Liver (tissue), 3 donors: Measurements from ENCODE around the gene KDM2B.

Source experiments
- EGR1 ChIP-seq, 2 donors: IDR thresholded peaks; 2 replicates each; pipeline ENCODE4 v1.6.1; 2016 to 2018; ENCODE audit warnings: antibody characterized with exemption in 2 of 2, low read depth in 2 of 2
- FOXA1 ChIP-seq: IDR thresholded peaks from 2 replicates; pipeline ENCODE4 v1.6.1; 2016; ENCODE audit warnings: antibody characterized with exemption
- GABPA ChIP-seq, 2 donors: IDR thresholded peaks in 1 of 2; conservative IDR thresholded peaks in 1 of 2; 2 replicates each; pipeline ENCODE4 v1.6.1; 2016; ENCODE audit warnings: antibody characterized with exemption in 2 of 2, mild to moderate bottlenecking in 1 of 2, moderate library complexity in 1 of 2
- JUND ChIP-seq, 2 donors: IDR thresholded peaks; 2 replicates each; pipeline ENCODE4 v1.6.1; 2016; ENCODE audit warnings: antibody characterized with exemption in 2 of 2
- TAF1 ChIP-seq: conservative IDR thresholded peaks from 2 replicates; pipeline ENCODE4 v1.6.1; 2016; ENCODE audit warnings: antibody characterized with exemption, mild to moderate bottlenecking
- YY1 ChIP-seq: IDR thresholded peaks from 2 replicates; pipeline ENCODE4 v1.6.1; 2016; ENCODE audit warnings: antibody characterized with exemption, mild to moderate bottlenecking
- TF ChIP-seq, protein P1 (sequence below): fragments of 150-350 bp; IDR thresholded peaks from 2 replicates; pipeline ENCODE4 v1.5.1; 2017; ENCODE audit warnings: improper control_type of control experiment, low read depth, low read length; ENCODE audit not compliant: missing input control
- TF ChIP-seq, protein P2 (sequence below): IDR thresholded peaks from 2 replicates; pipeline ENCODE4 v1.6.1; 2016; ENCODE audit warnings: antibody characterized with exemption
- donor health status: healthy.
- donor health status: healthy.

DNA sequence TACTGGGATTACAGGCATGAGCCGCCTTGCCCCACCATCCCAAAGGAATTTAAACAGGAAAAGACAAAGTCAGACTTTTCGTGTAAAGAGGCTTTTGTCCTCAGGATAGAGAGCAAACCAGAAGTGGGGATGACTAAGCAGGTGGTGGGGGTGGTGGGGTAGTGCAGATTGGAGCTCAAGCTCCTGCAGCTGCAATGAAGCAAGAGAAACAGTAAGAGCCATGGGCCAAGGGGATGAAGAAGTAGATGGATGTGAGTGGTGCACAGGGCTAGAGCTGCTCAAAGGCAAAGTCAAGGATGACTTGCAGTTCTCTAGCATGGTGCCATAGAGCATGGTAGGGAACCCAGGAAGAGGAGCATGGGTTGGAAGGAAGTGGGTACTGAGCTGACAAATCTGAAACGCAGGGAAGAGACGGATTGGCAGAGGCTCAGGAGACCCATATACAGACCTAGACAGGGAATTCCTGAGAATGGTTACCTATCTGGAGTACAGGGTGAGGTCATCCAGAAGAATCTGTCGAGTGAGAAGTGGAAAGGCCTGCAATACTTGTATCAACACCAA lies 192.3 kb downstream of the KDM2B start:
- no peak for TF ChIP-seq GABPA (IDR thresholded peaks at IDR 0.05 in 1 of 2, conservative IDR thresholded peaks at IDR 0.05 in 1 of 2)
- no peak for TF ChIP-seq JUND (IDR thresholded peaks at IDR 0.05)
- TF ChIP-seq, protein P1, sequence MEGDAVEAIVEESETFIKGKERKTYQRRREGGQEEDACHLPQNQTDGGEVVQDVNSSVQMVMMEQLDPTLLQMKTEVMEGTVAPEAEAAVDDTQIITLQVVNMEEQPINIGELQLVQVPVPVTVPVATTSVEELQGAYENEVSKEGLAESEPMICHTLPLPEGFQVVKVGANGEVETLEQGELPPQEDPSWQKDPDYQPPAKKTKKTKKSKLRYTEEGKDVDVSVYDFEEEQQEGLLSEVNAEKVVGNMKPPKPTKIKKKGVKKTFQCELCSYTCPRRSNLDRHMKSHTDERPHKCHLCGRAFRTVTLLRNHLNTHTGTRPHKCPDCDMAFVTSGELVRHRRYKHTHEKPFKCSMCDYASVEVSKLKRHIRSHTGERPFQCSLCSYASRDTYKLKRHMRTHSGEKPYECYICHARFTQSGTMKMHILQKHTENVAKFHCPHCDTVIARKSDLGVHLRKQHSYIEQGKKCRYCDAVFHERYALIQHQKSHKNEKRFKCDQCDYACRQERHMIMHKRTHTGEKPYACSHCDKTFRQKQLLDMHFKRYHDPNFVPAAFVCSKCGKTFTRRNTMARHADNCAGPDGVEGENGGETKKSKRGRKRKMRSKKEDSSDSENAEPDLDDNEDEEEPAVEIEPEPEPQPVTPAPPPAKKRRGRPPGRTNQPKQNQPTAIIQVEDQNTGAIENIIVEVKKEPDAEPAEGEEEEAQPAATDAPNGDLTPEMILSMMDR = no peak
- no peak for TF ChIP-seq EGR1 (IDR thresholded peaks at IDR 0.05; ENCODE audit: low read depth in 2 of 2)
- TF ChIP-seq FOXA1 = no peak
- no peak for TF ChIP-seq YY1
- TF ChIP-seq, protein P2, sequence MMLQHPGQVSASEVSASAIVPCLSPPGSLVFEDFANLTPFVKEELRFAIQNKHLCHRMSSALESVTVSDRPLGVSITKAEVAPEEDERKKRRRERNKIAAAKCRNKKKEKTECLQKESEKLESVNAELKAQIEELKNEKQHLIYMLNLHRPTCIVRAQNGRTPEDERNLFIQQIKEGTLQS = no peak
- TF ChIP-seq TAF1 = no peak
